K562 (cell line): Measurements from ENCODE around the gene GAL3ST1. TPM values are rescaled to one million over a fixed set of nuclear protein-coding genes. Genes with fewer than 3 reads are reported as not detected.

Experiments
- ATAC-seq: fragments of 200-7000 bp; cut with Tn5 transposase; 3 replicates; pipeline ENCODE4 v1.9.1; 2020; ENCODE audit warnings: moderate library complexity
- BruUV-seq: library from RNA; stranded (reverse); fragments of 400-500 nt; replicated peaks from 2 replicates; lab custom pipeline; 2021; lab: Mats Ljungman, UMichigan
- CTCF ChIA-PET: fragments of 300-600 bp; formaldehyde crosslinking; extraction: SDS; loops from one replicate; lab custom pipeline; 2021; ENCODE audit warnings: low intra/inter-chr PET ratio; lab: Yijun Ruan, JAX
- POLR2A ChIA-PET: fragments of 300-600, 350-650 bp; sonication (Branson Sonifier 250); formaldehyde crosslinking; extraction: SDS; loops from one replicate; lab custom pipeline; 2021; ENCODE audit warnings: antibody characterized with exemption, inconsistent platforms; lab: Yijun Ruan, JAX
- DNase-seq, 4 experiments: peaks; one replicate each; pipeline versions ENCODE4 v3.0.0 to v3.0.0-alpha.2; 2011 to 2018; ENCODE audit warnings: low spot score in 3 of 4, mixed read lengths in 3 of 4; ENCODE audit errors: extremely low read depth in 1 of 4
- FAIRE-seq: peaks from 2 replicates; lab custom pipeline; 2011; peaks lifted over from hg19 to GRCh38; lab: Jason Lieb, UNC
- H2AFZ ChIP-seq: 2 replicates; pipeline ENCODE4 v1.6.0; 2011; ENCODE audit warnings: low read depth, low read length, control low read depth, inconsistent platforms
- H3K27ac ChIP-seq: fragments of 200-600 bp; 3 replicates; pipeline ENCODE4 v1.8.0; 2011; ENCODE audit warnings: low read depth, mild to moderate bottlenecking, control low read depth, inconsistent platforms, low read length, moderate library complexity, mixed read lengths; ENCODE audit errors: extremely low read depth
- H3K27me3 ChIP-seq, 2 experiments: fragments of 300-600 bp in 1 of 2; 2 replicates in 1 of 2; 3 replicates in 1 of 2; pipeline versions ENCODE4 v1.6.0 to v1.8.0; 2011; ENCODE audit warnings: inconsistent platforms in 2 of 2, low read length in 2 of 2, mild to moderate bottlenecking in 1 of 2, mixed read lengths in 1 of 2, moderate library complexity in 1 of 2; ENCODE audit not compliant: control insufficient read depth in 2 of 2, insufficient read depth in 2 of 2
- H3K36me3 ChIP-seq: fragments of 300-600 bp; 3 replicates; pipeline ENCODE4 v1.8.0; 2011; ENCODE audit warnings: mild to moderate bottlenecking, low read length, inconsistent platforms; ENCODE audit not compliant: control insufficient read depth, insufficient read depth
- H3K4me1 ChIP-seq, 2 experiments: fragments of 200-600 bp in 1 of 2; replicated peaks in 1 of 2; 2 replicates in 1 of 2; 3 replicates in 1 of 2; pipeline versions ENCODE4 v1.5.1 to v1.8.0; 2011; ENCODE audit warnings: inconsistent platforms in 2 of 2, low read length in 2 of 2, mild to moderate bottlenecking in 1 of 2, mixed read lengths in 1 of 2, moderate library complexity in 1 of 2; ENCODE audit not compliant: control insufficient read depth in 2 of 2, insufficient read depth in 2 of 2
- H3K4me2 ChIP-seq: 2 replicates; pipeline ENCODE4 v1.6.1; 2011; ENCODE audit warnings: low read length, control low read depth, inconsistent platforms, mixed read lengths; ENCODE audit not compliant: insufficient read depth
- H3K4me3 ChIP-seq: fragments of 200-600 bp; sonication (generic), shearing (Covaris generic); 2 replicates; pipeline ENCODE4 v1.5.1; 2016; ENCODE audit warnings: control low read depth, inconsistent platforms
- H3K79me2 ChIP-seq: fragments of 200-600 bp; 3 replicates; pipeline ENCODE4 v1.8.0; 2011; ENCODE audit warnings: low read length, inconsistent platforms; ENCODE audit not compliant: control insufficient read depth, insufficient read depth
- H3K9ac ChIP-seq, 2 experiments: 2 replicates each; pipeline versions ENCODE4 v1.6.0 to v1.6.1; 2011; ENCODE audit warnings: low read depth in 2 of 2, low read length in 2 of 2, control low read depth in 1 of 2, inconsistent platforms in 1 of 2, mild to moderate bottlenecking in 1 of 2, mixed read lengths in 1 of 2; ENCODE audit not compliant: insufficient read depth in 1 of 2
- H3K9me1 ChIP-seq: one replicate; pipeline ENCODE4 v1.6.0; 2011; ENCODE audit warnings: inconsistent platforms, mild to moderate bottlenecking, low read length, moderate library complexity; ENCODE audit not compliant: control insufficient read depth, insufficient read depth
- H3K9me3 ChIP-seq: replicated peaks from 2 replicates; pipeline ENCODE4 v1.5.1; 2011; ENCODE audit warnings: low read depth, low read length, inconsistent platforms; ENCODE audit not compliant: control insufficient read depth, insufficient read depth
- H4K20me1 ChIP-seq: replicated peaks from 2 replicates; pipeline ENCODE4 v1.6.1; 2011; ENCODE audit warnings: low read length, inconsistent platforms, mixed read lengths; ENCODE audit not compliant: control insufficient read depth, insufficient read depth
- ESRRA ChIP-seq: fragments of 450-650 bp; IDR thresholded peaks from 2 replicates; pipeline ENCODE4 v1.6.1; 2014; ENCODE audit warnings: low read depth, mild to moderate bottlenecking, moderate library complexity, borderline replicate concordance
- KDM1A ChIP-seq, 2 experiments: fragments of 450-650 bp; IDR thresholded peaks; 2 replicates each; pipeline ENCODE4 v1.6.1; 2016; ENCODE audit warnings: mild to moderate bottlenecking in 2 of 2
- LCOR ChIP-seq: sonication (generic); formaldehyde crosslinking; IDR thresholded peaks from 2 replicates; pipeline ENCODE4 v1.8.0; 2022; ENCODE audit warnings: mild to moderate bottlenecking, missing genetic modification reagents
- LEF1 ChIP-seq: fragments of 450-650 bp; IDR thresholded peaks from 2 replicates; pipeline ENCODE4 v1.6.1; 2016; ENCODE audit warnings: mild to moderate bottlenecking
- NFATC3 ChIP-seq: fragments of 450-650 bp; IDR thresholded peaks from 2 replicates; pipeline ENCODE4 v1.6.1; 2017; ENCODE audit warnings: mild to moderate bottlenecking
- ZFP36 ChIP-seq: fragments of 150-350 bp; IDR thresholded peaks from 2 replicates; pipeline ENCODE4 v1.6.1; 2018; ENCODE audit warnings: low read length, low read depth; ENCODE audit not compliant: partially characterized antibody
- WGBS: fragments of 100-300 bp; shearing (Covaris generic); methylation state at CpG from one replicate; pipeline ENCODE4 v1.1.6; 2016; ENCODE audit warnings: low coverage, mixed read lengths; ENCODE audit not compliant: insufficient coverage; ENCODE audit errors: missing lambda C conversion rate; 5-methylcytosine and 5-hydroxymethylcytosine counted together
- in situ Hi-C: fragments of 300-500 bp; cut with MboI; formaldehyde crosslinking; loops from 4 replicates; pipeline ENCODE4 v1.15.0; 2018; ENCODE audit warnings: inconsistent platforms, mixed read lengths
- intact Hi-C: fragments of 100-400 bp; cut with micrococcal nuclease; formaldehyde crosslinking; loops from 2 replicates; pipeline ENCODE4 v1.14.2; 2022
- polyA plus RNA-seq, 8 experiments: library from polyadenylated mRNA; depleted of rRNA in 4 of 8; stranded (reverse) in 5 of 8; unstranded in 3 of 8; fragments of >200 nt; fragmentation: Nextera tagmentation in 2 of 8; fragmentation: Illumina TruSeq in 1 of 8; extraction: Ambion mirVana in 2 of 8; extraction: Trizol in 1 of 8; gene quantifications; 2 replicates each; pipeline versions ENCODE4 v1.2.1 to v1.2.3, GENCODE V29; 2011 to 2014; ENCODE audit warnings: inconsistent platforms in 1 of 8, missing spikeins in 1 of 8
- total RNA-seq, 7 experiments: library from RNA; depleted of rRNA in 6 of 7; stranded (reverse); fragments of >200 nt in 6 of 7; fragmentation: Illumina TruSeq in 2 of 7; extraction: Trizol in 2 of 7; gene quantifications; 2 replicates each; pipeline versions ENCODE4 v1.2.1 to v1.2.3, GENCODE V29; 2011 to 2021; ENCODE audit warnings: low replicate concordance in 1 of 7

GAL3ST1 gene
- total and polyA plus RNA-seq, 9 of the 15 experiments (the other 6 are each of a cell fraction or from before 2014, with no cell fraction given), result 0.03 to 1.9 (median 0.33) TPM; not detected in 1

DNA sequence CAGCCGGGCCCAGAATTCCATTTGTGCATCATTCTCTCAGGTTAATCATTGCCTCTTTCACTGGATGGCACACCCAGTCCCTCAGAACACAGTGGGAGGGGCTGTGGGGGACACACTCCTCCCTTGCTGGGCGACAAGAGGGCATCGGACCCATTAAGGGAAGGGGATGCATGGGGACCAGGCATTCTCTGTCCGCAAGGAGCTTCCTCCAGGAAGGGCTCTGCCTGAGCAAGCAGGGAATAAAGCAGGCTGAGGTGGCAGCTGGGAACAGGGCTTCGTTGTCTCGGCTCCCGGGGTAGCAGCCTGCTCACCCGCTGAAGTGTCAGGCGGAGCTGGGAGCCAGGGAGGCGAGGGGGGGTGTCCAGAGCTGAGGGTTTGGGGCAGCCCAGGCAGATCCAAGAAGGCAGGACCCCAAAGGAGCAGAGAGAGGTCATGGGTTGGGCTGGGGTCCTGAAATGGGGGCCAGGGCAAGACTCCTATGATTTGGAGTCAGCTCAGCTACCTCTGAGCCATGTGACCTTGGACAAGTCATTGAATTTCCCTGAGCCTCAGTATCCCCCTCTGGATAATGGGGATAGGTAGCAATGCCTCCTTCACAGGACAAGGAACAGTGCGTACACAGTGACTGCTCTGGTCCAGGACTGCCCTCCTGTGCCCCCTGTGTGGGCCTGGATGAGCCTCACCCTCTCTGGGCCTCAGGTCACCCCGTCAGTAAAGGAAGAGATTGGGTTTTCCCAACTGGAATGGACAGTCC is 1.4 kb downstream of the GAL3ST1 start:
- Histone ChIP-seq H3K79me2 (no peaks in the 10 kb centered on the region), H3K9me3 (no peaks in the 10 kb centered on the region), H3K4me1 (peaks cover 0 to 12% of the 10 kb centered on the region in 2 experiments; a peak in 2 of 5 replicates), H3K4me3 (no peak overlapping the region), H3K36me3 (peaks cover 27% of the 10 kb centered on the region; the same call in 1 of the 3 replicates), H3K27me3 (peaks cover 0 to 17% of the 10 kb centered on the region in 2 experiments; a peak in 3 of 5 replicates), H3K9ac (no peak overlapping the region), H4K20me1 (no peaks in the 10 kb centered on the region; the same call in none of the 2 replicates), H2AFZ (no peak overlapping the region), H3K27ac (no peak overlapping the region), H3K4me2 (no peak overlapping the region), H3K9me1 (no peaks in the 10 kb centered on the region)
- WGBS, result 8% methylated on average over 7 of the region's 12 CpGs
- intact Hi-C loops, result no loop called here
- CTCF ChIA-PET, result no interaction called here
- POLR2A ChIA-PET, result interaction anchor here (1.1 to 1.7 kb wide), 3 partner anchors 7 to 19 kb away, joined by 4 to 5 read pairs (median 4); partner anchors contain the start of gene PES1
- TF ChIP-seq ESRRA (peak; percentile 60), LCOR (no peak)
- no peak for DNase-seq
- no TSS peak for BruUV-seq
- no peak for ATAC-seq
- FAIRE-seq, result no peak
- in situ Hi-C loops, result no loop called here

DNA sequence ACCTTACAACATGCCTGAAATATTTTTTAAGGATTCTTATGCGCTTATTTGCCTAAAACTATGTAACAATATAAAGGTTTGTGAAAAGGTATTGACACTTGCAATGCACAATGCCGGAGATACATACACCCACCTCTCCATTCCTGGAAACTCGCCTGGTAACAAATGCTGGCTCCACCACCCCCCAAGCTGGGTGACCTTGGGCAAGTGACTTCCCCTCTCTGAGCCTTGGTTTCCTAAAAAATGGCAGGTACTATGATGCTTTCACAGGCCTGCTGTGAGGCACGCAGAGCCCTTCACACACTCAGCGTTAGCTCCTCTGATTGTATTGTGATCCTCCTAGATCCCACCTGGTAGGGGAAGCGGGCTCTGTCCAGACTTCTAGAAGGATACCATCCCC is 2.3 kb downstream of the GAL3ST1 start:
- no peak overlapping the region for H3K9ac ChIP-seq
- H3K79me2 ChIP-seq, result no peaks in the 10 kb centered on the region
- no peak overlapping the region for H3K27ac ChIP-seq
- 28% methylated on average over 6 of the region's 6 CpGs for WGBS
- POLR2A ChIA-PET, result interaction anchor here (0.7 to 2.1 kb wide), 4 partner anchors 8 to 25 kb away, joined by 3 to 6 read pairs (median 4); no protein-coding TSS in a partner anchor
- H3K4me1 ChIP-seq, result peaks cover 0 to 12% of the 10 kb centered on the region in 2 experiments; a peak in 2 of 5 replicates
- DNase-seq, result no peak
- no peak overlapping the region for H3K4me2 ChIP-seq
- no peak for ATAC-seq
- no peak for FAIRE-seq
- TF ChIP-seq LEF1 (no peak), NFATC3 (no peak), ZFP36 (peak; percentile 63), KDM1A (IDR thresholded peaks at IDR 0.05) (0 out of 4 replicates have a peak, but pooled peaks of 1 of the 2 experiments have one; percentile 18)
- no peaks in the 10 kb centered on the region; the same call in none of the 2 replicates for H4K20me1 ChIP-seq
- no peaks in the 10 kb centered on the region for H3K9me1 ChIP-seq
- no TSS peak for BruUV-seq
- CTCF ChIA-PET, result no interaction called here
- no peak overlapping the region for H2AFZ ChIP-seq
- intact Hi-C loops (no loop called here), in situ Hi-C loops (no loop called here)
- H3K36me3 ChIP-seq, result peaks cover 19% of the 10 kb centered on the region; the same call in 1 of the 3 replicates
- no peaks in the 10 kb centered on the region for H3K9me3 ChIP-seq
- no peak overlapping the region for H3K4me3 ChIP-seq
- peaks cover 0 to 17% of the 10 kb centered on the region in 2 experiments; a peak in 3 of 5 replicates for H3K27me3 ChIP-seq
